A673 (cell line): Measurements from ENCODE around the gene LRRTM2. TPM values are rescaled to one million over a fixed set of nuclear protein-coding genes. Genes with fewer than 3 reads are reported as not detected.

Experiments used
- BruUV-seq: library from RNA; stranded (reverse); fragments of 400-500 nt; replicated peaks from 2 replicates; lab custom pipeline; 2021; lab: Mats Ljungman, UMichigan
- CTCF ChIA-PET: fragments of 300-600 bp; sonication (Branson Sonifier 250); formaldehyde crosslinking; loops from one replicate; lab custom pipeline; 2022; ENCODE audit warnings: antibody characterized with exemption; lab: Charles Lee
- POLR2A ChIA-PET: fragments of 300-600 bp; sonication (Branson Sonifier 250); formaldehyde crosslinking; loops from one replicate; lab custom pipeline; 2022; ENCODE audit warnings: antibody characterized with exemption; ENCODE audit not compliant: low non-redundant PET; lab: Charles Lee
- DNase-seq: peaks from one replicate; pipeline ENCODE4 v3.0.0-alpha.2; 2015; ENCODE audit warnings: low spot score
- H3K27ac ChIP-seq: fragments of 200-600 bp; sonication (generic); 2 replicates; pipeline ENCODE4 v1.5.1; 2016; ENCODE audit warnings: mixed run types, low read depth, mild to moderate bottlenecking, mixed read lengths, antibody characterized with exemption, low read length; ENCODE audit not compliant: poor library complexity, severe bottlenecking
- H3K27me3 ChIP-seq: fragments of 200-600 bp; sonication (generic); replicated peaks from 2 replicates; pipeline ENCODE4 v1.6.1; 2017; ENCODE audit warnings: mixed run types, low read depth, mild to moderate bottlenecking, mixed read lengths, antibody characterized with exemption, low read length; ENCODE audit not compliant: insufficient read depth, poor library complexity
- H3K36me3 ChIP-seq: fragments of 200-600 bp; sonication (generic); 2 replicates; pipeline ENCODE4 v1.6.1; 2016; ENCODE audit warnings: mixed run types, mild to moderate bottlenecking, mixed read lengths, antibody characterized with exemption, low read length; ENCODE audit not compliant: insufficient read depth, poor library complexity, severe bottlenecking
- H3K4me1 ChIP-seq: fragments of 200-600 bp; sonication (generic); 2 replicates; pipeline ENCODE4 v1.6.1; 2017; ENCODE audit warnings: mixed run types, mild to moderate bottlenecking, mixed read lengths, antibody characterized with exemption, low read length; ENCODE audit not compliant: insufficient read depth, poor library complexity, severe bottlenecking
- H3K4me3 ChIP-seq: fragments of 200-600 bp; sonication (generic); 2 replicates; pipeline ENCODE4 v1.5.1; 2016; ENCODE audit warnings: low read depth, mixed run types, mild to moderate bottlenecking, mixed read lengths, low read length; ENCODE audit not compliant: poor library complexity, severe bottlenecking
- H3K9me3 ChIP-seq: fragments of 200-600 bp; sonication (generic); 2 replicates; pipeline ENCODE4 v1.6.1; 2016; ENCODE audit warnings: mixed run types, low read depth, mild to moderate bottlenecking, mixed read lengths, antibody characterized with exemption, low read length; ENCODE audit not compliant: poor library complexity, severe bottlenecking
- EZH2 ChIP-seq: fragments of 200-600 bp; sonication (generic); IDR thresholded peaks from 2 replicates; pipeline ENCODE4 v1.6.1; 2017; ENCODE audit warnings: borderline replicate concordance, low read depth, mild to moderate bottlenecking, mixed read lengths, antibody characterized with exemption, low read length; ENCODE audit not compliant: poor library complexity, severe bottlenecking
- intact Hi-C: fragments of 100-400 bp; cut with micrococcal nuclease; formaldehyde crosslinking; loops from one replicate; pipeline ENCODE4 v1.10.0; 2022; ENCODE audit not compliant: unreplicated experiment
- total RNA-seq: library from RNA; stranded (reverse); gene quantifications from 2 replicates; pipeline ENCODE4 v1.2.3, GENCODE V29; 2021
- TF ChIP-seq, protein P1 (sequence below): fragments of 300-800, 200-600 bp; sonication (generic); conservative IDR thresholded peaks from 2 replicates; pipeline ENCODE4 v1.5.1; 2017; ENCODE audit warnings: low read depth, mild to moderate bottlenecking, antibody characterized with exemption, low read length, moderate library complexity, mixed read lengths

Gene LRRTM2
- total RNA-seq, 1 experiment from 2014 or later = 0.67 TPM

DNA sequence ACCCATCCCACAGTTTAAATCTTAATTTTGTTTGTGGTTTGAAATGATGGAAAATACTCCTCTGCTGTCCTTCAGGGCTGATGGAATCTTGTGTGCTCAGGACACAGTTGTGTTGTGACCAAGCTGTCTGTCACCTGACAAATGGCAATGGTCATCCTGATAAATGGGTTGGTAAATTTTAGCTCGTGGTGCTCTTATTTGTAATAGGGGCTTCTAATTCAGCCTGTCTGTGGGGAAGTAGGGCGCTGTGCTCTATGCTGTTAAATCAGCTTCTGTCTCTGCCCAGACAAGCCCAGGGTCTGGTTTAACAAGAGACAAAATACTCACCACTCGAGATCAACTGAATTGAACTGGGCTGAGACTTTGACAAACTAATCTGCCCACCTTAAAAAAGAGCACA is 4.5 kb downstream of the LRRTM2 start:
- Histone ChIP-seq H3K36me3 (no peaks in the 10 kb centered on the region), H3K9me3 (no peaks in the 10 kb centered on the region), H3K27ac (no peak overlapping the region), H3K27me3 (no peaks in the 10 kb centered on the region), H3K4me1 (peaks cover 40% of the 10 kb centered on the region), H3K4me3 (no peak overlapping the region)
- no peak for DNase-seq
- ChIA-PET CTCF (interaction anchor here (0.6 kb wide), 2 partner anchors 74 to 466 kb away, joined by 3 to 4 read pairs; no protein-coding TSS in a partner anchor), POLR2A (no interaction called here)
- no TSS peak for BruUV-seq
- TF ChIP-seq, protein P1, sequence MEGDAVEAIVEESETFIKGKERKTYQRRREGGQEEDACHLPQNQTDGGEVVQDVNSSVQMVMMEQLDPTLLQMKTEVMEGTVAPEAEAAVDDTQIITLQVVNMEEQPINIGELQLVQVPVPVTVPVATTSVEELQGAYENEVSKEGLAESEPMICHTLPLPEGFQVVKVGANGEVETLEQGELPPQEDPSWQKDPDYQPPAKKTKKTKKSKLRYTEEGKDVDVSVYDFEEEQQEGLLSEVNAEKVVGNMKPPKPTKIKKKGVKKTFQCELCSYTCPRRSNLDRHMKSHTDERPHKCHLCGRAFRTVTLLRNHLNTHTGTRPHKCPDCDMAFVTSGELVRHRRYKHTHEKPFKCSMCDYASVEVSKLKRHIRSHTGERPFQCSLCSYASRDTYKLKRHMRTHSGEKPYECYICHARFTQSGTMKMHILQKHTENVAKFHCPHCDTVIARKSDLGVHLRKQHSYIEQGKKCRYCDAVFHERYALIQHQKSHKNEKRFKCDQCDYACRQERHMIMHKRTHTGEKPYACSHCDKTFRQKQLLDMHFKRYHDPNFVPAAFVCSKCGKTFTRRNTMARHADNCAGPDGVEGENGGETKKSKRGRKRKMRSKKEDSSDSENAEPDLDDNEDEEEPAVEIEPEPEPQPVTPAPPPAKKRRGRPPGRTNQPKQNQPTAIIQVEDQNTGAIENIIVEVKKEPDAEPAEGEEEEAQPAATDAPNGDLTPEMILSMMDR = no peak
- no peak for TF ChIP-seq EZH2
- intact Hi-C loops = no loop called here

DNA sequence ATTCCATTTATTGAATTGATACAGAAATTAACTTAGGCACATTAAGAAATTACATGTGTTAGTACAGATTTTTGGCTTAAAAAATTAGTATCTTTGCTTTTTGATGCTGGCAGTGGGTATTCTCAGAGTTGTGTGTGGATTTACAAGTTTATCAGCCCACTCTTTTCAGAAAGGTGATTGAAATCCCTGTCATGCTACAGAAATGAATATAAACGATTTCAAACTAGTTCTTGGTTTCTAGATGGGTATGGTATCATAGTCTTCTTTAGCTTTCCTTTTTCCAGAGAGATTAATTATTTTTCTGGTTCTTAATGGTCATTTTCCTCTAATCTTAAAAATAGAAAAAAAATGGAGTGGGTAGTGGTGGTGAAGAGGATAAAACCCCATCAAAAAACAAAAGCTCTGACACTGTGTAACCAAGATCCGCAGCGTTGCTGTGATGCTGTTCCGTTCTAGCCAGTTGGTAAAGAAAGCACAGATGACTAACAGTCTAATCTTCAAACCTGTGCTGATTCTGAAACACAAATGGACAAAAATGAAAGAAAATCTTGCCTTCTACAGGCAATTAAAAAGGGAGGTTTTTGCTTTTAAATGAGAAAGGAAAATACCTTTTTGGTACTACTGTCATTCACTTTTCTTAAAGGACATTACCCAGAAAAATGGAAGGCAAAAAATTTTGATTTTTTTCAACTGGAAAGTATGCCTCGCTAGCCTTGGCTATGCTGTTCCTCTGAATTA is 5.2 kb downstream of the LRRTM2 start:
- Histone ChIP-seq H3K27ac (no peak overlapping the region), H3K9me3 (no peaks in the 10 kb centered on the region), H3K27me3 (no peaks in the 10 kb centered on the region), H3K4me3 (no peak overlapping the region), H3K4me1 (peaks cover 33% of the 10 kb centered on the region), H3K36me3 (no peaks in the 10 kb centered on the region)
- TF ChIP-seq EZH2 = no peak
- TF ChIP-seq, protein P1 = no peak
- ChIA-PET POLR2A (no interaction called here), CTCF (interaction anchor here (0.6 kb wide), 2 partner anchors 73 to 467 kb away, joined by 3 to 4 read pairs; no protein-coding TSS in a partner anchor)
- BruUV-seq = no TSS peak
- no peak for DNase-seq
- intact Hi-C loops = no loop called here

DNA sequence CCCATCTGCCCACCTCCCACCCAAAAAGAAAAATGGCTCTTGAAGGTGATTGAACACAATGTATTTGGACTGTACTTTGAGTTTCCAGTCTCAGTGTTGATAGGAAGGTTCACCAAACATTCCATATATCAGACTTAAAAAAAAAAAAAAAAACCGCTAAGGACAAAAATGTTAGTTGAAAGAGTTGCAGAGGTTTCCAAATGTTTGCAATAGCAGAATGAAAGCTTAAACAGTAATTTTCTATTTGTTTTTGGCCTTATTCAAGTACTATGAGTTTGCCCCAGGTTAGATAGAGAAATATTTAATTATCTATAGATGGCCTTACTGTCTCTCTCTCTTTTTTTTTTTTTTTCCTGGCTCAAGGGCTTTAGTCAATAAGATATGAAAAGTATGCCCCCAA is 6.1 kb downstream of the LRRTM2 start:
- ChIA-PET POLR2A (no interaction called here), CTCF (no interaction called here)
- no peak overlapping the region for H3K4me3 ChIP-seq

More for the DNA sequence above, 6.1 kb downstream of the LRRTM2 start:
- Histone ChIP-seq H3K27me3 (no peaks in the 10 kb centered on the region), H3K36me3 (no peaks in the 10 kb centered on the region), H3K9me3 (no peaks in the 10 kb centered on the region), H3K27ac (no peak overlapping the region), H3K4me1 (peaks cover 25% of the 10 kb centered on the region)
- BruUV-seq = no TSS peak
- DNase-seq = no peak
- TF ChIP-seq, protein P1 = no peak
- TF ChIP-seq EZH2 = no peak
- intact Hi-C loops = no loop called here
